Calu3 (cell line): ENCODE results near the gene ROS1. TPM values are rescaled to one million over a fixed set of nuclear protein-coding genes. Genes with fewer than 3 reads are reported as not detected.
"Not testable (repeated sequence)": the region's sequence is repeated elsewhere in the genome, so short reads cannot be mapped to it uniquely, and the experiment has no call there.

Experiments used
- BruUV-seq: library from RNA; stranded (reverse); fragments of 400-500 nt; replicated peaks from 2 replicates; lab custom pipeline; 2021; lab: Mats Ljungman, UMichigan
- CTCF ChIA-PET: fragments of 300-600 bp; sonication (Branson Sonifier 250); formaldehyde crosslinking; loops from one replicate; lab custom pipeline; 2022; ENCODE audit warnings: antibody characterized with exemption; lab: Charles Lee
- DNase-seq: peaks from one replicate; pipeline ENCODE4 v3.0.0; 2022
- H3K27ac Mint-ChIP-seq: one replicate; pipeline ENCODE4 v1.8.0; 2022; ENCODE audit warnings: mixed read lengths; ENCODE audit not compliant: unreplicated experiment
- H3K27me3 Mint-ChIP-seq: one replicate; pipeline ENCODE4 v1.8.0; 2022; ENCODE audit warnings: mixed read lengths; ENCODE audit not compliant: unreplicated experiment
- H3K36me3 Mint-ChIP-seq: one replicate; pipeline ENCODE4 v1.8.0; 2022; ENCODE audit warnings: mild to moderate bottlenecking, moderate library complexity, mixed read lengths; ENCODE audit not compliant: insufficient read depth, unreplicated experiment
- H3K4me1 Mint-ChIP-seq: one replicate; pipeline ENCODE4 v1.8.0; 2022; ENCODE audit warnings: mild to moderate bottlenecking, low read depth, mixed read lengths; ENCODE audit not compliant: unreplicated experiment
- H3K4me3 Mint-ChIP-seq: one replicate; pipeline ENCODE4 v1.8.0; 2022; ENCODE audit warnings: mild to moderate bottlenecking, low read depth, moderate library complexity, mixed read lengths; ENCODE audit not compliant: unreplicated experiment
- H3K9me3 Mint-ChIP-seq: one replicate; pipeline ENCODE4 v1.8.0; 2022; ENCODE audit warnings: low read depth, mixed read lengths; ENCODE audit not compliant: unreplicated experiment
- CTCF ChIP-seq: fragments of 200-600 bp; IDR thresholded peaks from one replicate; pipeline ENCODE4 v1.8.0; 2022; ENCODE audit warnings: antibody characterized with exemption; ENCODE audit not compliant: unreplicated experiment
- intact Hi-C: fragments of 100-400 bp; cut with micrococcal nuclease; formaldehyde crosslinking; loops from one replicate; pipeline ENCODE4 v1.10.0; 2022; ENCODE audit not compliant: unreplicated experiment
- total RNA-seq: library from RNA; stranded (reverse); gene quantifications from 2 replicates; pipeline ENCODE4 v1.2.3, GENCODE V29; 2022

The ROS1 gene
- total RNA-seq, 1 experiment from 2014 or later: 8.1 TPM

- Mint-ChIP-seq H3K27ac (no peak overlapping the region), H3K4me1 (peaks cover 17% of the 10 kb centered on the region), H3K9me3 (no peaks in the 10 kb centered on the region), H3K4me3 (no peak overlapping the region), H3K36me3 (no peaks in the 10 kb centered on the region), H3K27me3 (no peaks in the 10 kb centered on the region)
- DNase-seq: no peak
- intact Hi-C loops: no loop called here
- TF ChIP-seq CTCF: no peak
- no TSS peak for BruUV-seq
- CTCF ChIA-PET: no interaction called here
Observed at GRCh38 chr6:117469356-117469755, 43.6 kb upstream of the ROS1 start.

- H3K9me3 Mint-ChIP-seq, H3K4me3 Mint-ChIP-seq, H3K27ac Mint-ChIP-seq, H3K36me3 Mint-ChIP-seq, H3K27me3 Mint-ChIP-seq, intact Hi-C loops, DNase-seq, BruUV-seq: not testable (repeated sequence)
- peaks cover 25% of the 10 kb centered on the region for H3K4me1 Mint-ChIP-seq
- CTCF ChIA-PET: interaction anchor here (0.6 kb wide), 1 partner anchor 518 kb away, joined by 7 read pairs; no protein-coding TSS in a partner anchor
Observed at GRCh38 chr6:117468527-117468926, 42.8 kb upstream of the ROS1 start.

- Mint-ChIP-seq H3K4me1 (peaks cover 29% of the 10 kb centered on the region), H3K27me3 (no peaks in the 10 kb centered on the region), H3K9me3 (no peaks in the 10 kb centered on the region), H3K36me3 (no peaks in the 10 kb centered on the region), H3K4me3 (no peak overlapping the region), H3K27ac (no peak overlapping the region)
- BruUV-seq: no TSS peak
- no peak for TF ChIP-seq CTCF
- DNase-seq: no peak
- intact Hi-C loops: no loop called here
- CTCF ChIA-PET: no interaction called here
Observed at GRCh38 chr6:117467876-117468275, 42.1 kb upstream of the ROS1 start.

GRCh38 chr6:117465691-117466090 is 39.9 kb upstream of the ROS1 start:
- H3K36me3 Mint-ChIP-seq: no peaks in the 10 kb centered on the region
- no TSS peak for BruUV-seq
- no peak overlapping the region for H3K4me3 Mint-ChIP-seq
- H3K4me1 Mint-ChIP-seq: peaks cover 29% of the 10 kb centered on the region
- H3K27ac Mint-ChIP-seq: no peak overlapping the region
- no peak for DNase-seq
- TF ChIP-seq CTCF: no peak
- no peaks in the 10 kb centered on the region for H3K9me3 Mint-ChIP-seq
- H3K27me3 Mint-ChIP-seq: no peaks in the 10 kb centered on the region
- intact Hi-C loops: no loop called here
- CTCF ChIA-PET: no interaction called here

- H3K36me3 Mint-ChIP-seq: no peaks in the 10 kb centered on the region
- no peaks in the 10 kb centered on the region for H3K9me3 Mint-ChIP-seq
- CTCF ChIA-PET: no interaction called here
- peaks cover 29% of the 10 kb centered on the region for H3K4me1 Mint-ChIP-seq
- H3K27me3 Mint-ChIP-seq: no peaks in the 10 kb centered on the region
- DNase-seq: no peak
- peak overlapping the region; percentile 4 for H3K27ac Mint-ChIP-seq
- no TSS peak for BruUV-seq
- intact Hi-C loops: no loop called here
- TF ChIP-seq CTCF: no peak
- H3K4me3 Mint-ChIP-seq: no peak overlapping the region
Observed at GRCh38 chr6:117464700-117465099, 39.0 kb upstream of the ROS1 start.
